C4-2B (cell line): ENCODE results near the gene TSEN15.

Source experiments
- H3K27ac ChIP-seq: fragments of 450-650 bp; 2 replicates; pipeline ENCODE4 v1.5.1; 2017
- ZFX ChIP-seq: fragments of 450-650 bp; IDR thresholded peaks from 2 replicates; pipeline ENCODE4 v1.6.1; 2017
- TF ChIP-seq, protein P1 (sequence below): fragments of 450-650 bp; conservative IDR thresholded peaks from 2 replicates; pipeline ENCODE4 v1.5.1; 2017; ENCODE audit warnings: mild to moderate bottlenecking

TSEN15 gene

DNA sequence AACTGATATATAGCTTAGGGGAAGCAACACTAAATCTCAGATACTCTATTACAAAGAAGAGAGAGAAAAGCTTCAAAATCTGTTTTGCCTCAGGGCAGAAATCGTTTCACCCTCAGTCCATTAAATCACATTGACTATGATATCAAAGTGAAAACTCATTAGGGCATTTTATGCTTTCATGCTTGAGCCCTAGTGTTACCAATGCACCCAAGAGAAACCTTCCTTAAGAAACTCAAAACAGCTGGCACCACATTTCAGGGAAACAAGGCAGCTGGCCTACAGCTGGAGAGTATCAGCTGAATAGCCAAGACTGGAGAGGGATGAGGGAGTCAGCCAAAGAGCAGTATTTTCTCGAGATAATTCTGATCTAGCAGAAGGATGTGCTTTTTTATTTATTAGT lies 28.9 kb upstream of the TSEN15 start:
- H3K27ac ChIP-seq, result no peak overlapping the region
- TF ChIP-seq, protein P1, sequence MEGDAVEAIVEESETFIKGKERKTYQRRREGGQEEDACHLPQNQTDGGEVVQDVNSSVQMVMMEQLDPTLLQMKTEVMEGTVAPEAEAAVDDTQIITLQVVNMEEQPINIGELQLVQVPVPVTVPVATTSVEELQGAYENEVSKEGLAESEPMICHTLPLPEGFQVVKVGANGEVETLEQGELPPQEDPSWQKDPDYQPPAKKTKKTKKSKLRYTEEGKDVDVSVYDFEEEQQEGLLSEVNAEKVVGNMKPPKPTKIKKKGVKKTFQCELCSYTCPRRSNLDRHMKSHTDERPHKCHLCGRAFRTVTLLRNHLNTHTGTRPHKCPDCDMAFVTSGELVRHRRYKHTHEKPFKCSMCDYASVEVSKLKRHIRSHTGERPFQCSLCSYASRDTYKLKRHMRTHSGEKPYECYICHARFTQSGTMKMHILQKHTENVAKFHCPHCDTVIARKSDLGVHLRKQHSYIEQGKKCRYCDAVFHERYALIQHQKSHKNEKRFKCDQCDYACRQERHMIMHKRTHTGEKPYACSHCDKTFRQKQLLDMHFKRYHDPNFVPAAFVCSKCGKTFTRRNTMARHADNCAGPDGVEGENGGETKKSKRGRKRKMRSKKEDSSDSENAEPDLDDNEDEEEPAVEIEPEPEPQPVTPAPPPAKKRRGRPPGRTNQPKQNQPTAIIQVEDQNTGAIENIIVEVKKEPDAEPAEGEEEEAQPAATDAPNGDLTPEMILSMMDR, result no peak
- TF ChIP-seq ZFX, result no peak

DNA sequence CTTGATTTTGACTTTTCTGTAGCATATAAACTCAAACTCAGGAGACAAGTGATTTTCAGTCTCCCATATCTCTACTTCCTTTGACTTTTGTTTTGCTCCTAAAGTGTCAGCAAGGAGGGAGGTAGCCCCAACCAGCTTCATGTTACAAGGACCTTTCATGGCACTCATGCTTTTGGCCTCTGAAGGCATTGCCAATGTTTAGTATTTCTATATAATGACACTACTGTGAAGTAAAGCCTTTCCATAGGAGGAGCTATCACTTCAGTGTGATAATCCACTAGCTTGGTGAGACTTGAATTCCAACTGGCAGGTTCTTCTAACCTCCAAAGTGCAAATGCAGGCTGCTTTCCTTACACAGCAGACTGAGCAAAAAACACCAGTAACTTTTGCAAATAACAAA lies 28.4 kb upstream of the TSEN15 start:
- TF ChIP-seq ZFX, result no peak
- TF ChIP-seq, protein P1, result no peak
- no peak overlapping the region for H3K27ac ChIP-seq

DNA sequence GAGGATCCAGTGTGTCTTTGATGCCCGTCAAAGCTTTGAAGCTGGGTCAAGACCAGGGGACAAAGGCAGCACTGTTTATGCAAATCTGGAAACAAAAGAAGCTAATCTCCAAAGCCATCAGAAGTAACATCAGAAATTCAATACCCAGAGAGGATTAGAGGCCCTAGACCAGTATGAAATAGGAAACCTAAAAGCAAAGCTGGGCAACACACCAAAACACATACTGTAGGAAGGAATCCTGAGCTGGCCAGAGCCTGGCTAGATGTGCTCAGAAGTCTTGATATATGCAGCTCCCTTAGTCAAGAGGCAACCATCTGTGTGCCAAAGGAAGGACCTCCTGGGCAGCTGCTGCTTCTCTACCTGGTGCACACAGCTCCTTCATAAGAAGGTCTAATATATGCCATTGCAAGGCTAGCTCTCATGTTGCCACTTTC lies 26.3 kb upstream of the TSEN15 start:
- no peak for TF ChIP-seq ZFX
- TF ChIP-seq, protein P1, result no peak
- peak overlapping the region; percentile 74 for H3K27ac ChIP-seq

DNA sequence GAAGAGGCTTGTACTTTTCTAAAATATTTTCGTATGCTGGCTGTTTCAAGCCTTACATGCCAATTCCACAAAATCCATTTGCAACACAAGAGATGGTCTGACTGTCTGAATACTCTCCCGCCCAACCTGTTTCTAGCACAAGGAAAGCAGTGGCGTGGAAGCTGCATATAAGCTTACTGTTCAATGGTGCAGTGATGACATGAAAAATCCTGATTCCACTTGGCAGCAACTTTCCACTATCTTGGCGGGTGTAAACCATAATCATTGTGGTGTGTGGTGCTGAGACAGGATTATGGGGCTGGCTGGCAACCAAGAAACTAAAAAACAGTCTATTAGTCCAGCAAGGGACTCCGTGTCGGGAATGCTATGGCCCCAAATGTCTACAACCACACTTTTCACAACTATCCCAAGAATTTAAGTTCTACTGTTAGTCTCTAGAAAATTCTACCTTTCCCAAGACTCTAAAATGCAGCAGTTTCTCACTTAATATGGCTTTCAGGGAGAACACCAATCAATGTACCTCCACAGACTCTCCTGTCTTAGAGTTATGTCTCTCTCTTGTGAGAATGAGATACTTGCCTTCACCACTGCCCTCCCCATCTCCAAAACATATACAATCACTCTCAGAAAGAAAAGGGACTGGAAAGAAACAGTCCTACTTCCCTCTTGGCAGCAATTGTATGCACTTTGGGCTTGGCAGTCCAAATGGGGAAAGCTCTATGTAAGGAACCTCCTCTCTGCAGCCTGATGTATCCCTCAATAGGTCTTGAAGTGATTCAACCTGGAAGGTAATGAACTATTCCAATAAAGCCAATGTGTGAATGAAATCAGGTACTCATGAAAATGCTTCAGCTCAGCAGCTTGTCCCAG lies 23.5 kb upstream of the TSEN15 start:
- H3K27ac ChIP-seq, result no peak overlapping the region
- no peak for TF ChIP-seq ZFX
- TF ChIP-seq, protein P1, result no peak

DNA sequence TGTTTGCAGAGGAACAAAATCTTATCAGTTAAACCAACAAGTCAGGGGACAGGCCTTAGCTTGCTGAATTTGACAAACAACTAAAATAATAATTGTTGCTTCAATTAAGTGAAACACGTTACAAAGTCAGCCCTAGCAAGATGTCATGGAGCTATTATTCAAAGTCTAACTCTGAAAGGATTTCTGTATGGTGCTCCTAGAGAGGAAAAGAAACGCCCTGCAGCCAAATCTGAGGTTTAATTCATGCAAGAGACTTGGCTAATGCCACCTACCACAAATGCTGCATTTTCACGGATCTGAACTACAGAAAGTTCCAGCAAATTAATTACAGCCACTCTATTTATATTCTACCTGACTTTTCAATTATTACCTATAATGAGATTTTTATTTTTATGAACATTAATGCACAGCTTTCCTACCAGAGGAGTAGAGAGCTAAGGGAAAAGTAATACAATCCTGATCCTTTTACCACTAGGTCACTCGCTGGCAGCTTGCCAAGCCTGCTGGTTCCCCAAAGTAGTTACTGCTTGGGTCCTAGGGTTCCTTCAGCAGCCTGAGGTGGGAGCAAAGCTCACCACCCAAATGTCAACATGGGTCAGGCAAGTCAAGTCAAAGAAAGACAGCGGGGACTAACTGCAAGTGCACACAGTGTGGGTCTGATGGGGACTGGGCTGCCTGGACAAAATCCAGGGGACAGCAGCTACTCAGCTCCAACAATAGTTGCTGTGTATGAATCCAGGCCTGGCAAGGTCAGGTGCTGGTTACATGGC lies 22.5 kb upstream of the TSEN15 start:
- TF ChIP-seq, protein P1, result no peak
- no peak for TF ChIP-seq ZFX
- H3K27ac ChIP-seq, result no peak overlapping the region

DNA sequence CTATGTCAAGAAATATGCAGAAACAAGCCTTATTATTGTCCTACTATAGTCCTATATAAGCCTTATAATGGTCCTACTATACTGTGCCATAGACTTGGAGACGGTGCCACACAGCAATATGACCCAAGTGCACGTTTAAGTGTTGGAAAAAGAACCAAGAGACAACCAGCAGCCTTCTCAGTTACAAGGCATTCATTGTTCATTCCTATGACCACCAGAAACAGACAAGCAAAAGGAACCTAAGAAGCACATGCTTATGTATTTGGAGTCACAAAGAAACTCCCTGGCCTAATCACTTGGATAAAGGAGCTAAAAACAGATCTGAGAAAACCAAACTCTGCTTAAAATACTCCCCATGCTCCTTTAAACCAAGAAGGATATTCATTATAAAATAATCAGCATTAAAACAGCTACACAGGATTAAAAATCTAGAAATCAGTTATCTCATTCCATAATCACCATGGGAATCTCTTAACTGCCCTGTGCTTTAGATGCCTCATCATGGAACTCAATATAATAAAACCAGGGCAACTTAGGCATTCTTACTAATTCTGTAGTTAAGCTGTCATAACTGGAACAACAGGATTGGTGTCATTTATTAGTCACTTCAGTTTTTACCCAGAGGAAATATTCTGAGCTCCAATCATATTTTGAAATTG lies 21.0 kb upstream of the TSEN15 start:
- H3K27ac ChIP-seq, result no peak overlapping the region
- TF ChIP-seq, protein P1, result no peak
- no peak for TF ChIP-seq ZFX

DNA sequence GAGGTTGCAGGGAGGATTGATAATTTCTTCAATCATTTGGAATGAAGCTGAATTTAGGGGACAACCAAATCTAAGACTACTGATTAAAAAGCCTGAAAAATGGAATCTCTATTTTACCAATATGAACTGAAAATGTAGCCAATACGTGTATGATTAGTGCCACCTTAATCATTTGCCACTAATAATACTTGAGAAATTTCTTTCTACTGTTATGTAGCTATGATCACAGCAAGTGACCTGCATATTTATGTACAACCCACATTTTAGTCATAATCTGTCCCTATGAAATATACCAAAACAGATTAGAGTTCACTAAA lies 20.5 kb upstream of the TSEN15 start:
- TF ChIP-seq ZFX, result no peak
- TF ChIP-seq, protein P1, result no peak
- no peak overlapping the region for H3K27ac ChIP-seq
